ENCODE data around the gene ARFGAP1.
A peak's percentile ranks its signal among the peaks of the same experiment; 100 is the strongest.

ARFGAP1 gene

DNA sequence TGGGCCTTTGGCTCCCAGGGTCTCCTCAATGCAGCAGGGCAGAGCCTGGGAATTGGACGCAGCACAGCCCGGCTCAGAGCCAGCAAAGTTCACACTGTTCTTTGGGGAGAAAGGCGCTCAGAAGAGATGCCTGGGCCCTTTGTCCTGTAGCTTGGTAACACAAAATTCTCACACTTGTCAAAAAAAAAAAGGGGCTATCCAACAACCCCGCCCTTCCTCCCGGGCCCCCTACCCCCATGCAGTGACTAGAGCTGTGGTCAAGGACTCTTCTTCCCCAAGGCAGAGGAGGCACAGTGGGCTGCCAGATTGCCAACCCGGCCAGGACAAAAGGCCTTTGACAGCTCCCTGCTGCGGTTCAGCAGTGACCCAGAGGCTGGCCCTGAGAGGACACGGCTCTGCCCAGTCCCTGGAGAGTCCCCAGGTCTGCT is 20.3 kb upstream of the ARFGAP1 start:
- TF ChIP-seq L3MBTL2 (conservative IDR thresholded peaks at IDR 0.05) (no peak), ARNT (IDR thresholded peaks at IDR 0.05) (no peak), LEF1 (IDR thresholded peaks at IDR 0.05; ENCODE audit: borderline replicate concordance) (no peak), BHLHE40 (IDR thresholded peaks at IDR 0.05; ENCODE audit: borderline replicate concordance) (no peak), SUZ12 (IDR thresholded peaks at IDR 0.05) (no peak), NFRKB (IDR thresholded peaks at IDR 0.05) (no peak), HDGF (IDR thresholded peaks at IDR 0.05; ENCODE audit: borderline replicate concordance) (no peak), FOXA1 (IDR thresholded peaks at IDR 0.05) (no peak), FOXM1 (IDR thresholded peaks at IDR 0.05; ENCODE audit: borderline replicate concordance) (no peak), SP1 (IDR thresholded peaks at IDR 0.05) (no peak), CTBP1 (IDR thresholded peaks at IDR 0.05; ENCODE audit: borderline replicate concordance) (no peak), FOXK2 (IDR thresholded peaks at IDR 0.05) (no peak)
- TF ChIP-seq, protein P1, sequence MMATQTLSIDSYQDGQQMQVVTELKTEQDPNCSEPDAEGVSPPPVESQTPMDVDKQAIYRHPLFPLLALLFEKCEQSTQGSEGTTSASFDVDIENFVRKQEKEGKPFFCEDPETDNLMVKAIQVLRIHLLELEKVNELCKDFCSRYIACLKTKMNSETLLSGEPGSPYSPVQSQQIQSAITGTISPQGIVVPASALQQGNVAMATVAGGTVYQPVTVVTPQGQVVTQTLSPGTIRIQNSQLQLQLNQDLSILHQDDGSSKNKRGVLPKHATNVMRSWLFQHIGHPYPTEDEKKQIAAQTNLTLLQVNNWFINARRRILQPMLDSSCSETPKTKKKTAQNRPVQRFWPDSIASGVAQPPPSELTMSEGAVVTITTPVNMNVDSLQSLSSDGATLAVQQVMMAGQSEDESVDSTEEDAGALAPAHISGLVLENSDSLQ (IDR thresholded peaks at IDR 0.05): no peak
- DNase-seq (ENCODE audit: extremely low spot score): no peak
- CTCF ChIA-PET: interaction anchor here (1.0 kb wide), 1 partner anchor 29 kb away, joined by 4 read pairs; no protein-coding TSS in a partner anchor
- POLR2A ChIA-PET: no interaction called here

DNA sequence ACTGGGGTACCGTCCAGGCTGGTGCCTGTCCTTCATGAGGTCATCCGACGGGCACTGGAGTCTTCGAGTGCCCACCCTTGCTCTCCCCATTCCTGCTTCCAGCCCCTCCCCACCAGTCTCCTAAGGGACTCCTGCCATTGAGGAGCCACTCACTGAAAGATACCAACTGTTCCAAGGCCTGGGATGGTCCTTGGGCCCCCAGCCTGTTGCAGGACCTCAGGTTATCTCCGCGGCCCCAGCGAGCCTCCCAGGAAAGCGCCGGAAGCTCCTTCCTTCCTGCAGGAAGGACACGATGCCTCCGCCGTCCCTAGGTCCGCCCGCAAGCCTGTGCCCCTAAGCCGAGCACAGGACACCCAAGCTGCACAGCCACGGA is 19.6 kb upstream of the ARFGAP1 start:
- no peak for TF ChIP-seq SUZ12 (IDR thresholded peaks at IDR 0.05)
- no peak for TF ChIP-seq ELF4 (IDR thresholded peaks at IDR 0.05)
- no peak for TF ChIP-seq ARNT (IDR thresholded peaks at IDR 0.05)
- no peak for TF ChIP-seq LEF1 (IDR thresholded peaks at IDR 0.05; ENCODE audit: borderline replicate concordance)
- TF ChIP-seq L3MBTL2 (conservative IDR thresholded peaks at IDR 0.05): no peak
- TF ChIP-seq FOXK2 (IDR thresholded peaks at IDR 0.05): no peak
- no peak for TF ChIP-seq ZNF384 (IDR thresholded peaks at IDR 0.05)
- no peak for TF ChIP-seq FOXA1 (IDR thresholded peaks at IDR 0.05)
- TF ChIP-seq SP1 (IDR thresholded peaks at IDR 0.05): no peak
- no peak for TF ChIP-seq NFRKB (IDR thresholded peaks at IDR 0.05)
- no peak for TF ChIP-seq HDGF (IDR thresholded peaks at IDR 0.05; ENCODE audit: borderline replicate concordance)
- no peak for DNase-seq (ENCODE audit: extremely low spot score)
- ChIA-PET POLR2A (no interaction called here), CTCF (interaction anchor here (1.0 to 1.1 kb wide), 2 partner anchors 29 to 30 kb away, joined by 3 to 4 read pairs; no protein-coding TSS in a partner anchor)

DNA sequence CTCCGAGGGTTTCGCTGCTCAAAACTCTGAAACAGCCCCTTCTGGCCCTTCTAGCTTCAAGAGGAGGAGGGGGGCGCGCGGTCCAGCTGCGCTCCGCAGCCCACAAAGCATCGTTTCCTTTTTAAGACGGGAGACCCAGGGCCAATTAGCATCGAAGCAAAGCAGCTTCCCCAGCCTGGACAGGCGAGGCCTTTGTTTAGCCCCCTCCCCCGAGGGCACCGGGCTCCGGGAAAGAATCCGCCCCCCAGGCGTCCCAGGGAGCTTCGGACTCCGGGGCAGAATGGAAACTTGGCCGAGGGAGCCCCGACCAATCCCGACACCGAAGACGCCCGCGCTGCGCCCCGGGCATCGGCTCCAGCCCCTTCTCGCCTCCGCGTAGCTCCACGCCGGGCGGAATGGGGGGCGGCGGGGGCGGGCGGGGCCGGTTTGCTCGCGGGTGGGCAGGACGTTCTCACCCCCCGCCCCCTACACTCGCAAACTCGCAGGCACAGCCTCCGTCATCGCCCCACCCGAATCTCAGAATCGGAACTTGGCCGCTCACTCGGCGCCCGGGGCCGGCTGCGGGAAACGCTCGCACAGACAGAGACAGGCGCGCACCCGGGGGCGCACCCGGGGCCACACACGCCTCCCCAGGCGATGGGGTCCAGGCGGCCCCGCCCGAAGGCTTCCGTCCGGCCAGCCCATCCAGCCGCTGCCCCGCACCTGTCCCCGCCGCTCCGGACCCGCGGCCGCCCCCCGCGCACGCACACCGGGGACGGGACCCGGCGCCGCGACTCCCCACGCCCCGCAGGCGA is 19.0 kb upstream of the ARFGAP1 start:
- CTCF ChIA-PET: interaction anchor here (1.1 kb wide), 1 partner anchor 29 kb away, joined by 3 read pairs; no protein-coding TSS in a partner anchor
- peak; percentile 21 for DNase-seq (ENCODE audit: extremely low spot score)
- TF ChIP-seq FOXA1 (IDR thresholded peaks at IDR 0.05): no peak
- no peak for TF ChIP-seq NFRKB (IDR thresholded peaks at IDR 0.05)
- TF ChIP-seq ZNF384 (IDR thresholded peaks at IDR 0.05): no peak
- TF ChIP-seq FOXM1 (IDR thresholded peaks at IDR 0.05; ENCODE audit: borderline replicate concordance): no peak
- no peak for TF ChIP-seq L3MBTL2 (conservative IDR thresholded peaks at IDR 0.05)
- no peak for TF ChIP-seq FOXK2 (IDR thresholded peaks at IDR 0.05)
- no peak for TF ChIP-seq TARDBP (IDR thresholded peaks at IDR 0.05)
- no peak for TF ChIP-seq SUZ12 (IDR thresholded peaks at IDR 0.05)
- TF ChIP-seq, protein P1 (IDR thresholded peaks at IDR 0.05): no peak
- TF ChIP-seq HDGF (IDR thresholded peaks at IDR 0.05; ENCODE audit: borderline replicate concordance): no peak
- no peak for TF ChIP-seq LEF1 (IDR thresholded peaks at IDR 0.05; ENCODE audit: borderline replicate concordance)
- no peak for TF ChIP-seq ARNT (IDR thresholded peaks at IDR 0.05)
- no peak for TF ChIP-seq SP1 (IDR thresholded peaks at IDR 0.05)
- TF ChIP-seq BHLHE40 (IDR thresholded peaks at IDR 0.05; ENCODE audit: borderline replicate concordance): no peak
- TF ChIP-seq ELF4 (IDR thresholded peaks at IDR 0.05): no peak
- TF ChIP-seq CTBP1 (IDR thresholded peaks at IDR 0.05; ENCODE audit: borderline replicate concordance): no peak
- POLR2A ChIA-PET: no interaction called here

DNA sequence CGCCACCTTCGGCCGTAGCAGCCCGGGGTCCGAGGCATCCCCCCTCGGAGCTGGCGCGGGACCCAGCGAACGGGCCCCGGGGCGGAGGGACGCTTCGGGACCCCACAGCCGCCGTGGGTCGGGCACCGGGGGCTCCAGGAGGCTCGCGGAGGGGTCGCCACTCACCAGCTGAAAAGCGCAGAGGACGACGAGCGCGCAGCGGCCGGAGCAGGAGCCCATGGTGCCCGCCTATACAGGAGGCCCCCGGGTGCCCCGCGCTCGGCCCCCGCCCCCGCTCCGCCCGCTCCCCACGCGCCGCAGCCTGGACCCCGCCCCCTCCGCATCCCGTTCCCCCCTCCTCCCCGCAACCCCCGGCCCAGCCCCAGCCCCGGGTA is 18.4 kb upstream of the ARFGAP1 start, which contains the start of gene NKAIN4:
TSS of gene NKAIN4 (minus strand) at position 232 of the 374 bp plus-strand sequence. CDS start at position 219, 13 bp downstream.
- DNase-seq (ENCODE audit: extremely low spot score): no peak
- ChIA-PET CTCF (no interaction called here), POLR2A (no interaction called here)
- TF ChIP-seq FOXK2 (IDR thresholded peaks at IDR 0.05): no peak
- TF ChIP-seq BHLHE40 (IDR thresholded peaks at IDR 0.05; ENCODE audit: borderline replicate concordance): no peak
- no peak for TF ChIP-seq NFRKB (IDR thresholded peaks at IDR 0.05)
- no peak for TF ChIP-seq LEF1 (IDR thresholded peaks at IDR 0.05; ENCODE audit: borderline replicate concordance)
- no peak for TF ChIP-seq FOXA1 (IDR thresholded peaks at IDR 0.05)
- TF ChIP-seq SP1 (IDR thresholded peaks at IDR 0.05): no peak
- no peak for TF ChIP-seq L3MBTL2 (conservative IDR thresholded peaks at IDR 0.05)
- no peak for TF ChIP-seq CTBP1 (IDR thresholded peaks at IDR 0.05; ENCODE audit: borderline replicate concordance)
- TF ChIP-seq, protein P1 (IDR thresholded peaks at IDR 0.05): no peak
- TF ChIP-seq ZNF384 (IDR thresholded peaks at IDR 0.05): no peak
- no peak for TF ChIP-seq HDGF (IDR thresholded peaks at IDR 0.05; ENCODE audit: borderline replicate concordance)
- TF ChIP-seq SUZ12 (IDR thresholded peaks at IDR 0.05): no peak
- no peak for TF ChIP-seq TARDBP (IDR thresholded peaks at IDR 0.05)

DNA sequence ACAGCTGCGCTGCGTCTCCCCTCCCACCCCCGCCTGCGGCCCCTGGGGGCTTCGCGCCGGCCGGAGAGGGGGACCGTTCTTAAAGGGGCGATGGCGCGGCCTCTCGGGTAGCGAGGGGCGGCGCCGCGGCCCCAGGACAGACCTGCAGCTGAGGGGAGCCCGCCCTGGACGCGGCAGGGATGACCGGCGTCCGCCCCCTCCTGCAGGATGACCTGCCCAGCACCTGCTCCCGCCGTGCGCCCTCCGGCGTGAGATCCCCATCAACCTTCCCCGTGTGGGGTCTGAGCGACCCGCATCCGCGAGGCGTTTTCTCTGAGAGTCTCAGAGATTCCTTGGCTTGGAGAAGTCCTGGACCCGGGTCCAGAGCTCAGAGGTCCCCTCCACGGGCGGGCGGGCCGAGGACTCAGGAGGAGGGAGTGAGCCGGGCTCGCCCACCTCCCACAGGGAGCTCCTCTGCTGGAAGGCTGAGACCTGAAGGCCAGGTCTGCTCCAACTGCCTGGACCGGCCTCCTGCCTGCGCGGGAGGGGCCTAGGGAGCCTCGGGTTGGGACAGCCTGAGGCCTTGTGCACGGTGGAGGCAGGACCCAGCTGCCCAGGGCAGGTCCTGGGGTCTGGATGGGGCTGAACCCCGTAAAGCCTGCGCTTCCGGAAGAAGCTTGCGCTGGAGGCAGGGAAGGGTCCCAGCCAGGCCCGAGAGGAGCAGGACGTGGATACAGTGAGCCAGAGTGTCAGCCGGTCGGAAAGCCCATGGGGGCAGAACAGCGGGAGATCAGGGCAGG is 17.8 kb upstream of the ARFGAP1 start:
- DNase-seq (ENCODE audit: extremely low spot score): no peak
- ChIA-PET CTCF (interaction anchor here (1.3 kb wide), 1 partner anchor 31 kb away, joined by 4 read pairs; no protein-coding TSS in a partner anchor), POLR2A (no interaction called here)
- TF ChIP-seq SUZ12 (IDR thresholded peaks at IDR 0.05): no peak
- TF ChIP-seq L3MBTL2 (conservative IDR thresholded peaks at IDR 0.05): no peak
- no peak for TF ChIP-seq HDGF (IDR thresholded peaks at IDR 0.05; ENCODE audit: borderline replicate concordance)
- no peak for TF ChIP-seq ARNT (IDR thresholded peaks at IDR 0.05)
- no peak for TF ChIP-seq LEF1 (IDR thresholded peaks at IDR 0.05; ENCODE audit: borderline replicate concordance)
- TF ChIP-seq ZNF384 (IDR thresholded peaks at IDR 0.05): no peak
- TF ChIP-seq FOXM1 (IDR thresholded peaks at IDR 0.05; ENCODE audit: borderline replicate concordance): no peak
- no peak for TF ChIP-seq BHLHE40 (IDR thresholded peaks at IDR 0.05; ENCODE audit: borderline replicate concordance)
- no peak for TF ChIP-seq TARDBP (IDR thresholded peaks at IDR 0.05)
- TF ChIP-seq NFRKB (IDR thresholded peaks at IDR 0.05): no peak
- TF ChIP-seq FOXK2 (IDR thresholded peaks at IDR 0.05): no peak
- TF ChIP-seq, protein P1 (IDR thresholded peaks at IDR 0.05): no peak
- no peak for TF ChIP-seq FOXA1 (IDR thresholded peaks at IDR 0.05)
- TF ChIP-seq ELF4 (IDR thresholded peaks at IDR 0.05): no peak
- TF ChIP-seq CTBP1 (IDR thresholded peaks at IDR 0.05; ENCODE audit: borderline replicate concordance): no peak
- TF ChIP-seq SP1 (IDR thresholded peaks at IDR 0.05): no peak
